H9 (cell line): ENCODE results near the gene PARP6. TPM values are rescaled to one million over a fixed set of nuclear protein-coding genes. Genes with fewer than 3 reads are reported as not detected.
A peak's percentile ranks its signal among the peaks of the same experiment; 100 is the strongest.

Experiments used
- DNase-seq: peaks from one replicate; pipeline ENCODE4 v3.0.0-alpha.2; 2017
- H2AFZ ChIP-seq: one replicate; pipeline ENCODE4 v1.6.1; 2013; ENCODE audit warnings: mild to moderate bottlenecking, low read length, control low read depth, moderate library complexity
- H2AK5ac ChIP-seq: 2 replicates; pipeline ENCODE4 v1.6.1; 2013; ENCODE audit warnings: low read length, control low read depth, mixed read lengths; ENCODE audit not compliant: insufficient read length
- H2BK120ac ChIP-seq: one replicate; pipeline ENCODE4 v1.6.1; 2013; ENCODE audit warnings: low read depth, mild to moderate bottlenecking, low read length, control low read depth, inconsistent platforms; ENCODE audit not compliant: poor library complexity, severe bottlenecking
- H2BK12ac ChIP-seq: 2 replicates; pipeline ENCODE4 v1.6.1; 2013; ENCODE audit warnings: low read length, control low read depth, mixed read lengths, low read depth; ENCODE audit not compliant: insufficient read length
- H2BK15ac ChIP-seq: 2 replicates; pipeline ENCODE4 v1.6.1; 2013; ENCODE audit warnings: low read depth, low read length, control low read depth
- H2BK20ac ChIP-seq: one replicate; pipeline ENCODE4 v1.6.1; 2013; ENCODE audit warnings: low read depth, mild to moderate bottlenecking, low read length, control low read depth, inconsistent platforms; ENCODE audit not compliant: poor library complexity, severe bottlenecking
- H2BK5ac ChIP-seq: 2 replicates; pipeline ENCODE4 v1.6.1; 2013; ENCODE audit warnings: low read length, control low read depth, mixed read lengths; ENCODE audit not compliant: insufficient read length
- H3K14ac ChIP-seq: 2 replicates; pipeline ENCODE4 v1.6.1; 2013; ENCODE audit warnings: low read length, control low read depth; ENCODE audit not compliant: insufficient read depth
- H3K18ac ChIP-seq: 2 replicates; pipeline ENCODE4 v1.6.1; 2013; ENCODE audit warnings: low read depth, mild to moderate bottlenecking, mixed read lengths, low read length, control low read depth; ENCODE audit not compliant: insufficient read length
- H3K23ac ChIP-seq: 2 replicates; pipeline ENCODE4 v1.6.1; 2013; ENCODE audit warnings: low read length, control low read depth, mixed read lengths, low read depth; ENCODE audit not compliant: insufficient read length
- H3K23me2 ChIP-seq: 2 replicates; pipeline ENCODE4 v1.6.1; 2013; ENCODE audit warnings: low read depth, mild to moderate bottlenecking, mixed read lengths, low read length, control low read depth; ENCODE audit not compliant: insufficient read length, poor library complexity, severe bottlenecking
- H3K27ac ChIP-seq: 2 replicates; pipeline ENCODE4 v1.5.1; 2013; ENCODE audit warnings: low read length, control low read depth, mixed read lengths, low read depth; ENCODE audit not compliant: insufficient read length
- H3K27me3 ChIP-seq: 2 replicates; pipeline ENCODE4 v1.6.1; 2013; ENCODE audit warnings: low read length, control low read depth, inconsistent platforms; ENCODE audit not compliant: insufficient read depth
- H3K4ac ChIP-seq: 2 replicates; pipeline ENCODE4 v1.6.1; 2013; ENCODE audit warnings: low read depth, mild to moderate bottlenecking, control low read depth, inconsistent platforms, low read length, moderate library complexity
- H3K4me1 ChIP-seq: 2 replicates; pipeline ENCODE4 v1.6.1; 2013; ENCODE audit warnings: low read length, control low read depth, inconsistent platforms; ENCODE audit not compliant: insufficient read depth
- H3K4me2 ChIP-seq: 2 replicates; pipeline ENCODE4 v1.6.1; 2013; ENCODE audit warnings: low read length, control low read depth, mixed read lengths; ENCODE audit not compliant: insufficient read length, insufficient read depth
- H3K56ac ChIP-seq: 2 replicates; pipeline ENCODE4 v1.6.1; 2013; ENCODE audit warnings: low read depth, mild to moderate bottlenecking, mixed read lengths, low read length, control low read depth; ENCODE audit not compliant: insufficient read length
- H3K79me1 ChIP-seq: 2 replicates; pipeline ENCODE4 v1.6.1; 2013; ENCODE audit warnings: low read depth, mild to moderate bottlenecking, moderate library complexity, low read length, control low read depth, inconsistent platforms; ENCODE audit not compliant: insufficient read depth, poor library complexity, severe bottlenecking
- H3K79me2 ChIP-seq: 2 replicates; pipeline ENCODE4 v1.6.1; 2013; ENCODE audit warnings: low read length, control low read depth, inconsistent platforms; ENCODE audit not compliant: insufficient read depth
- H3K9ac ChIP-seq: 2 replicates; pipeline ENCODE4 v1.6.1; 2013; ENCODE audit warnings: low read length, control low read depth, mixed read lengths; ENCODE audit not compliant: insufficient read length; ENCODE audit errors: extremely low read depth
- H3K9me3 ChIP-seq: one replicate; pipeline ENCODE4 v1.6.1; 2013; ENCODE audit warnings: low read depth, low read length, inconsistent platforms; ENCODE audit not compliant: control insufficient read depth
- H3T11ph ChIP-seq: one replicate; pipeline ENCODE4 v1.6.1; 2013; ENCODE audit warnings: mild to moderate bottlenecking, low read length, control low read depth, inconsistent platforms
- H4K20me1 ChIP-seq: one replicate; pipeline ENCODE4 v1.6.1; 2013; ENCODE audit not compliant: control insufficient read depth, insufficient read length, insufficient read depth
- H4K5ac ChIP-seq: 2 replicates; pipeline ENCODE4 v1.6.1; 2013; ENCODE audit warnings: low read depth, mild to moderate bottlenecking, mixed read lengths, low read length, control low read depth; ENCODE audit not compliant: insufficient read length
- H4K8ac ChIP-seq: replicated peaks from 2 replicates; pipeline ENCODE4 v1.6.1; 2013; ENCODE audit warnings: low read length, control low read depth, mixed read lengths, low read depth; ENCODE audit not compliant: insufficient read length
- H4K91ac ChIP-seq: 2 replicates; pipeline ENCODE4 v1.6.1; 2013; ENCODE audit warnings: low read depth, mild to moderate bottlenecking, moderate library complexity, mixed read lengths, low read length, control low read depth; ENCODE audit not compliant: insufficient read length
- H3K27ac Mint-ChIP-seq, 3 experiments: 2 replicates in 2 of 3; 3 replicates in 1 of 3; pipeline ENCODE4 v1.8.0; 2020 to 2021; ENCODE audit warnings: mixed read lengths in 3 of 3, mild to moderate bottlenecking in 1 of 3, moderate library complexity in 1 of 3
- H3K27me3 Mint-ChIP-seq: 2 replicates; pipeline ENCODE4 v1.8.0; 2021; ENCODE audit warnings: low read depth, mild to moderate bottlenecking, moderate library complexity, mixed read lengths
- H3K36me3 Mint-ChIP-seq, 3 experiments: 2 replicates in 2 of 3; 3 replicates in 1 of 3; pipeline ENCODE4 v1.8.0; 2020 to 2021; ENCODE audit warnings: low read depth in 3 of 3, mixed read lengths in 3 of 3; ENCODE audit not compliant: insufficient read depth in 1 of 3
- H3K4me1 Mint-ChIP-seq, 2 experiments: 2 replicates each; pipeline ENCODE4 v1.8.0; 2020; ENCODE audit warnings: mixed read lengths in 2 of 2
- H3K4me3 Mint-ChIP-seq, 2 experiments: 2 replicates in 1 of 2; 3 replicates in 1 of 2; pipeline ENCODE4 v1.8.0; 2020 to 2021; ENCODE audit warnings: mild to moderate bottlenecking in 2 of 2, mixed read lengths in 2 of 2, moderate library complexity in 1 of 2
- H3K9me3 Mint-ChIP-seq, 2 experiments: 2 replicates in 1 of 2; 3 replicates in 1 of 2; pipeline ENCODE4 v1.8.0; 2020; ENCODE audit warnings: mild to moderate bottlenecking in 2 of 2, mixed read lengths in 2 of 2, moderate library complexity in 1 of 2
- CTCF ChIP-seq: fragments of 200-600 bp; sonication (generic); conservative IDR thresholded peaks from 3 replicates; pipeline ENCODE4 v1.8.0; 2021; ENCODE audit warnings: antibody characterized with exemption, mild to moderate bottlenecking
- WGBS: extraction: QIAGEN DNeasy Blood & Tissue Kit; methylation state at CpG from one replicate; pipeline ENCODE4 v1.1.7; 2013; ENCODE audit warnings: missing lambda C conversion rate, low lambda C conversion rate, mixed read lengths; ENCODE audit not compliant: insufficient read length; ENCODE audit errors: extremely low coverage; 5-methylcytosine and 5-hydroxymethylcytosine counted together
- total RNA-seq: library from RNA; stranded (reverse); gene quantifications from 2 replicates; pipeline ENCODE4 v1.2.1, GENCODE V29; 2021

The PARP6 gene
- total RNA-seq, 1 experiment from 2014 or later = 54.4 TPM

GRCh38 chr15:72236381-72237003 is 35.9 kb downstream of the PARP6 start:
- peaks cover 10 to 18% (median 17%) of the 10 kb centered on the region in 3 experiments; a peak in 6 of 7 replicates for H3K36me3 Mint-ChIP-seq
- H4K5ac ChIP-seq = no peak overlapping the region
- no peak overlapping the region for H2BK12ac ChIP-seq
- H3K18ac ChIP-seq = no peak overlapping the region
- no peak overlapping the region for H3K4ac ChIP-seq
- no peak overlapping the region for H4K8ac ChIP-seq
- no peaks in the 10 kb centered on the region for H4K20me1 ChIP-seq
- no peaks in the 10 kb centered on the region for H3K79me1 ChIP-seq
- H2AFZ ChIP-seq = no peak overlapping the region
- no peaks in the 10 kb centered on the region for H3K9me3 Mint-ChIP-seq
- peak overlapping the region; percentile 44 for H3K4me2 ChIP-seq
- no peak overlapping the region for H3K56ac ChIP-seq
- no peaks in the 10 kb centered on the region for H3K79me2 ChIP-seq
- no CpG with 5 or more reads among the region's 2 CpGs for WGBS
- H3K27me3 Mint-ChIP-seq = peaks cover 94% of the 10 kb centered on the region
- no peak for DNase-seq
- no peak overlapping the region for H2BK15ac ChIP-seq
- H2BK20ac ChIP-seq = no peak overlapping the region
- H3K4me1 Mint-ChIP-seq = peaks cover 18 to 22% of the 10 kb centered on the region in 2 experiments
- H3K14ac ChIP-seq = no peak overlapping the region
- H2BK5ac ChIP-seq = no peak overlapping the region
- H3K4me1 ChIP-seq = peaks cover 13% of the 10 kb centered on the region; the same call in 1 of the 2 replicates
- peak overlapping the region in 1 of 3 experiments; percentile 21; a peak in 1 of 7 replicates for H3K27ac Mint-ChIP-seq
- no peak overlapping the region for H3K9ac ChIP-seq
- no peak overlapping the region for H2BK120ac ChIP-seq
- no peak overlapping the region for H2AK5ac ChIP-seq
- no peaks in the 10 kb centered on the region for H3K9me3 ChIP-seq
- H4K91ac ChIP-seq = no peak overlapping the region
- no peak for TF ChIP-seq CTCF
- H3K27ac ChIP-seq = no peak overlapping the region
- H3K23ac ChIP-seq = no peak overlapping the region
- no peak overlapping the region for H3K4me3 Mint-ChIP-seq
- no peaks in the 10 kb centered on the region; the same call in 1 of the 2 replicates for H3K27me3 ChIP-seq
- H3K23me2 ChIP-seq = peaks cover 6% of the 10 kb centered on the region
- no peak overlapping the region for H3T11ph ChIP-seq
